Stomach (tissue), 4 donors: ENCODE results near the gene MALAT1.

Source experiments
- CTCF ChIP-seq, 7 experiments: fragments of 450-650 bp in 4 of 7; fragments of 200-600 bp in 3 of 7; sonication (generic) in 3 of 7; IDR thresholded peaks; one replicate each; pipeline ENCODE4 v1.5.1; 2016 to 2019; ENCODE audit warnings: antibody characterized with exemption in 7 of 7, control low read depth in 2 of 7, mild to moderate bottlenecking in 1 of 7
- POLR2A ChIP-seq, 4 donors: fragments of 450-650 bp; IDR thresholded peaks; one replicate each; pipeline ENCODE4 v1.6.1; 2016; ENCODE audit warnings: antibody characterized with exemption in 4 of 4, control low read depth in 2 of 4, mild to moderate bottlenecking in 1 of 4, moderate library complexity in 1 of 4
- POLR2AphosphoS5 ChIP-seq, 3 donors: sonication (generic); formaldehyde crosslinking; IDR thresholded peaks; one replicate each; pipeline ENCODE4 v1.6.1; 2016; ENCODE audit warnings: antibody characterized with exemption in 3 of 3

GRCh38 chr11:65506290-65506771, 7.5 kb downstream of the MALAT1 start:
- TF ChIP-seq CTCF (IDR thresholded peaks at IDR 0.05) (no peak), POLR2A (IDR thresholded peaks at IDR 0.05) (peak in 1 of 4 donors; percentile 60), POLR2AphosphoS5 (IDR thresholded peaks at IDR 0.05) (no peak)
